Measurements from ENCODE around the gene RNASET2. TPM values are rescaled to one million over a fixed set of nuclear protein-coding genes. Genes with fewer than 3 reads are reported as not detected.

The RNASET2 gene
- total RNA-seq, 1 donor from 2014 or later = 139 TPM

GRCh38 chr6:166947251-166947650 is 9.1 kb downstream of the RNASET2 start:
- TF ChIP-seq, protein P1, sequence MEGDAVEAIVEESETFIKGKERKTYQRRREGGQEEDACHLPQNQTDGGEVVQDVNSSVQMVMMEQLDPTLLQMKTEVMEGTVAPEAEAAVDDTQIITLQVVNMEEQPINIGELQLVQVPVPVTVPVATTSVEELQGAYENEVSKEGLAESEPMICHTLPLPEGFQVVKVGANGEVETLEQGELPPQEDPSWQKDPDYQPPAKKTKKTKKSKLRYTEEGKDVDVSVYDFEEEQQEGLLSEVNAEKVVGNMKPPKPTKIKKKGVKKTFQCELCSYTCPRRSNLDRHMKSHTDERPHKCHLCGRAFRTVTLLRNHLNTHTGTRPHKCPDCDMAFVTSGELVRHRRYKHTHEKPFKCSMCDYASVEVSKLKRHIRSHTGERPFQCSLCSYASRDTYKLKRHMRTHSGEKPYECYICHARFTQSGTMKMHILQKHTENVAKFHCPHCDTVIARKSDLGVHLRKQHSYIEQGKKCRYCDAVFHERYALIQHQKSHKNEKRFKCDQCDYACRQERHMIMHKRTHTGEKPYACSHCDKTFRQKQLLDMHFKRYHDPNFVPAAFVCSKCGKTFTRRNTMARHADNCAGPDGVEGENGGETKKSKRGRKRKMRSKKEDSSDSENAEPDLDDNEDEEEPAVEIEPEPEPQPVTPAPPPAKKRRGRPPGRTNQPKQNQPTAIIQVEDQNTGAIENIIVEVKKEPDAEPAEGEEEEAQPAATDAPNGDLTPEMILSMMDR (IDR thresholded peaks at IDR 0.05; ENCODE audit: insufficient read depth, low read length, poor library complexity, severe bottlenecking) = no peak
- Histone ChIP-seq H3K4me3 (ENCODE audit: low read depth, low read length) (no peak overlapping the region), H3K27me3 (ENCODE audit: control insufficient read depth, insufficient read depth, low read length) (no peaks in the 10 kb centered on the region), H3K36me3 (ENCODE audit: control insufficient read depth, insufficient read depth, low read length) (no peaks in the 10 kb centered on the region)
- DNase-seq (ENCODE audit: low read depth) = no peak

- H3K4me3 ChIP-seq (ENCODE audit: low read depth, low read length) = no peak overlapping the region
- H3K36me3 ChIP-seq (ENCODE audit: control insufficient read depth, insufficient read depth, low read length) = no peaks in the 10 kb centered on the region
- no peak for DNase-seq (ENCODE audit: low read depth)
- H3K27me3 ChIP-seq (ENCODE audit: control insufficient read depth, insufficient read depth, low read length) = no peaks in the 10 kb centered on the region
- TF ChIP-seq, protein P1 (IDR thresholded peaks at IDR 0.05; ENCODE audit: insufficient read depth, low read length, poor library complexity, severe bottlenecking) = no peak
Measured at GRCh38 chr6:166946125-166946524, 10.2 kb downstream of the RNASET2 start.

- H3K4me3 ChIP-seq (ENCODE audit: low read depth, low read length) = no peak overlapping the region
- DNase-seq (ENCODE audit: low read depth) = no peak
- TF ChIP-seq, protein P1 (IDR thresholded peaks at IDR 0.05; ENCODE audit: insufficient read depth, low read length, poor library complexity, severe bottlenecking) = no peak
Measured at GRCh38 chr6:166944666-166945256, 11.6 kb downstream of the RNASET2 start.

GRCh38 chr6:166942393-166943168 is 13.8 kb downstream of the RNASET2 start:
- TF ChIP-seq, protein P1 (IDR thresholded peaks at IDR 0.05; ENCODE audit: insufficient read depth, low read length, poor library complexity, severe bottlenecking) = no peak
- Histone ChIP-seq H3K4me3 (ENCODE audit: low read depth, low read length) (no peak overlapping the region), H3K36me3 (ENCODE audit: control insufficient read depth, insufficient read depth, low read length) (no peaks in the 10 kb centered on the region), H3K27me3 (ENCODE audit: control insufficient read depth, insufficient read depth, low read length) (no peaks in the 10 kb centered on the region)
- DNase-seq (ENCODE audit: low read depth) = no peak

More at GRCh38 chr6:166944666-166945256, 11.6 kb downstream of the RNASET2 start:
- Histone ChIP-seq H3K36me3 (ENCODE audit: control insufficient read depth, insufficient read depth, low read length) (no peaks in the 10 kb centered on the region), H3K27me3 (ENCODE audit: control insufficient read depth, insufficient read depth, low read length) (no peaks in the 10 kb centered on the region)

- H3K36me3 ChIP-seq (ENCODE audit: control insufficient read depth, insufficient read depth, low read length) = no peaks in the 10 kb centered on the region
- TF ChIP-seq, protein P1 (IDR thresholded peaks at IDR 0.05; ENCODE audit: insufficient read depth, low read length, poor library complexity, severe bottlenecking) = no peak
- H3K27me3 ChIP-seq (ENCODE audit: control insufficient read depth, insufficient read depth, low read length) = no peaks in the 10 kb centered on the region
- peak; percentile 29 for DNase-seq (ENCODE audit: low read depth)
- H3K4me3 ChIP-seq (ENCODE audit: low read depth, low read length) = no peak overlapping the region
Measured at GRCh38 chr6:166940643-166941068, 15.7 kb downstream of the RNASET2 start.
